Keratinocyte (primary cell): Measurements from ENCODE around the gene DRC1.

ENCODE experiments used
- CTCF ChIP-seq, 3 experiments: IDR thresholded peaks in 1 of 3; conservative IDR thresholded peaks in 1 of 3; optimal IDR thresholded peaks in 1 of 3; 2 replicates in 2 of 3; 3 replicates in 1 of 3; pipeline versions ENCODE3 to v1.5.1; 2011; ENCODE audit warnings: low read length in 3 of 3, mild to moderate bottlenecking in 3 of 3, moderate library complexity in 2 of 3, control low read depth in 1 of 3, inconsistent platforms in 1 of 3; ENCODE audit not compliant: insufficient read depth in 2 of 3; ENCODE audit errors: extremely low read depth in 1 of 3
- EZH2 ChIP-seq: IDR thresholded peaks from one replicate; pipeline ENCODE4 v1.6.1; 2012; ENCODE audit warnings: inconsistent platforms, mild to moderate bottlenecking, low read length, moderate library complexity

DNA sequence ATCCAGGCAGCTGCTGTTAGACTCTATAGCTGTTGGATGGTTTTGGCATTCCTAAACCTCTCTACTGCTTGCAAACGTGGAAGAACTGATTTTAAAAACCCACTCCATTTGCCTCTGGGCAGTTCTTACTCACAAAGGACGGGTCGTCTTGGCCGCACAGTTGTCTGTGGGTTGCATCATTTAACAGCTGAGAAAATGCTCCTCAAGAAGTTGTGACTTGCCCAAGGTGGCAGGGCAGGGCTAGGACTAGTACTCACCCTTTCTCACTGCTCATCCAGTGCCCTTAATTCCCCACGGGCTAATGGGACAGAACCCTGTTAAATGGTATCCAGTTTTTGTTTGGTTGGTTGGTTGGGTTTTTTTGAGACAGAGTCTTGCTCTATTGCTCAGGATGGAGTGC, 997 bp upstream of the DRC1 start:
- TF ChIP-seq CTCF (optimal IDR thresholded peaks at IDR 0.05 in 1 of 3, IDR thresholded peaks at IDR 0.05 in 1 of 3, conservative IDR thresholded peaks at IDR 0.05 in 1 of 3; ENCODE audit: extremely low read depth in 1 of 3, insufficient read depth in 2 of 3, low read length in 3 of 3) (no peak), EZH2 (no peak)
